Measurements from ENCODE around the gene UFC1. TPM values are rescaled to one million over a fixed set of nuclear protein-coding genes. Genes with fewer than 3 reads are reported as not detected.
A peak's percentile ranks its signal among the peaks of the same experiment; 100 is the strongest.
"Not testable (repeated sequence)": the region's sequence is repeated elsewhere in the genome, so short reads cannot be mapped to it uniquely, and the experiment has no call there.

UFC1 gene
- total and polyA plus RNA-seq, 2 of the 13 experiments (the other 11 are each of a cell fraction or from before 2014, with no cell fraction given), result 72.8 to 85.2 TPM

GRCh38 chr1:161115961-161116360 is 37.8 kb upstream of the UFC1 start:
- peak overlapping the region in 2 of 3 experiments; percentile 3 to 17; a peak in 1 of 6 replicates for H3K4me3 ChIP-seq (replicated peaks in 1 of 3; ENCODE audit: insufficient read depth in 1 of 3, low read depth in 2 of 3, low read length in 3 of 3)
- peak overlapping the region; percentile 98 for H3K4me2 ChIP-seq (ENCODE audit: low read depth, low read length)
- peaks cover 11% of the 10 kb centered on the region; the same call in 1 of the 2 replicates for H4K20me1 ChIP-seq (ENCODE audit: insufficient read depth, low read length)
- ATAC-seq; intact Hi-C loops (cut with micrococcal nuclease; ENCODE audit: unreplicated experiment); H3K9ac ChIP-seq (ENCODE audit: insufficient read depth, low read depth, low read length); FAIRE-seq; H2AFZ ChIP-seq (ENCODE audit: low read length); DNase-seq (ENCODE audit: low spot score); H3K27ac ChIP-seq (ENCODE audit: extremely low read length, insufficient read depth, low read length); H3K27me3 ChIP-seq (ENCODE audit: control insufficient read depth in 1 of 2, insufficient read depth in 2 of 2, low read length in 2 of 2); CTCF ChIA-PET (ENCODE audit: low intra/inter-chr PET ratio, low total read pairs); in situ Hi-C loops (cut with HindIII; ENCODE audit: extremely low pct_ligation_motif_present, low pct_unique_long_range_greater_than_20kb); H3K9me3 ChIP-seq (ENCODE audit: low read length); BruUV-seq (replicated peaks): not testable (repeated sequence)
- TF ChIP-seq, protein P1, sequence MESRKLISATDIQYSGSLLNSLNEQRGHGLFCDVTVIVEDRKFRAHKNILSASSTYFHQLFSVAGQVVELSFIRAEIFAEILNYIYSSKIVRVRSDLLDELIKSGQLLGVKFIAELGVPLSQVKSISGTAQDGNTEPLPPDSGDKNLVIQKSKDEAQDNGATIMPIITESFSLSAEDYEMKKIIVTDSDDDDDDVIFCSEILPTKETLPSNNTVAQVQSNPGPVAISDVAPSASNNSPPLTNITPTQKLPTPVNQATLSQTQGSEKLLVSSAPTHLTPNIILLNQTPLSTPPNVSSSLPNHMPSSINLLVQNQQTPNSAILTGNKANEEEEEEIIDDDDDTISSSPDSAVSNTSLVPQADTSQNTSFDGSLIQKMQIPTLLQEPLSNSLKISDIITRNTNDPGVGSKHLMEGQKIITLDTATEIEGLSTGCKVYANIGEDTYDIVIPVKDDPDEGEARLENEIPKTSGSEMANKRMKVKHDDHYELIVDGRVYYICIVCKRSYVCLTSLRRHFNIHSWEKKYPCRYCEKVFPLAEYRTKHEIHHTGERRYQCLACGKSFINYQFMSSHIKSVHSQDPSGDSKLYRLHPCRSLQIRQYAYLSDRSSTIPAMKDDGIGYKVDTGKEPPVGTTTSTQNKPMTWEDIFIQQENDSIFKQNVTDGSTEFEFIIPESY (CRISPR knock-in tag; IDR thresholded peaks at IDR 0.05), result 0 out of 2 replicates have a peak, but pooled peaks have one; percentile 10
- peaks cover 65% of the 10 kb centered on the region for H3K4me1 ChIP-seq (ENCODE audit: insufficient read depth, low read length)
- peaks cover 82% of the 10 kb centered on the region for H3K79me2 ChIP-seq (ENCODE audit: insufficient read depth, low read length)
- 100% methylated on average over 6 of the region's 6 CpGs for WGBS (ENCODE audit: low lambda C conversion rate)
- POLR2A ChIA-PET, result interaction anchor here (2.4 to 2.8 kb wide), 2 partner anchors 17 to 70 kb away, joined by 9 to 19 read pairs; partner anchors contain the start of genes KLHDC9 and USF1
- H3K36me3 ChIP-seq (replicated peaks in 1 of 2; ENCODE audit: control insufficient read depth in 1 of 2, insufficient read depth in 2 of 2, low read length in 2 of 2), result peaks cover 2 to 17% of the 10 kb centered on the region in 2 experiments

- peak; percentile 77 for DNase-seq (ENCODE audit: low spot score)
- CTCF ChIA-PET (ENCODE audit: low intra/inter-chr PET ratio, low total read pairs), result no interaction called here
- no TSS peak for BruUV-seq (replicated peaks)
- TF ChIP-seq, protein P2, sequence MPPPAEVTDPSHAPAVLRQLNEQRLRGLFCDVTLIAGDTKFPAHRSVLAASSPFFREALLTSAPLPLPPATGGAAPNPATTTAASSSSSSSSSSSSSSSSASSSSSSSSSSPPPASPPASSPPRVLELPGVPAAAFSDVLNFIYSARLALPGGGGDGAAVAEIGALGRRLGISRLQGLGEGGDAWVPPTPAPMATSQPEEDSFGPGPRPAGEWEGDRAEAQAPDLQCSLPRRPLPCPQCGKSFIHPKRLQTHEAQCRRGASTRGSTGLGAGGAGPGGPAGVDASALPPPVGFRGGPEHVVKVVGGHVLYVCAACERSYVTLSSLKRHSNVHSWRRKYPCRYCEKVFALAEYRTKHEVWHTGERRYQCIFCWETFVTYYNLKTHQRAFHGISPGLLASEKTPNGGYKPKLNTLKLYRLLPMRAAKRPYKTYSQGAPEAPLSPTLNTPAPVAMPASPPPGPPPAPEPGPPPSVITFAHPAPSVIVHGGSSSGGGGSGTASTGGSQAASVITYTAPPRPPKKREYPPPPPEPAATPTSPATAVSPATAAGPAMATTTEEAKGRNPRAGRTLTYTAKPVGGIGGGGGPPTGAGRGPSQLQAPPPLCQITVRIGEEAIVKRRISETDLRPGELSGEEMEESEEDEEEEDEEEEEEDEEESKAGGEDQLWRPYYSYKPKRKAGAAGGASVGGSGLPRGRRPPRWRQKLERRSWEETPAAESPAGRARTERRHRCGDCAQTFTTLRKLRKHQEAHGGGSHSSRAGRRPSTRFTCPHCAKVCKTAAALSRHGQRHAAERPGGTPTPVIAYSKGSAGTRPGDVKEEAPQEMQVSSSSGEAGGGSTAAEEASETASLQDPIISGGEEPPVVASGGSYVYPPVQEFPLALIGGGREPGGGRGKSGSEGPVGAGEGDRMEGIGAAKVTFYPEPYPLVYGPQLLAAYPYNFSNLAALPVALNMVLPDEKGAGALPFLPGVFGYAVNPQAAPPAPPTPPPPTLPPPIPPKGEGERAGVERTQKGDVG (CRISPR knock-in tag; IDR thresholded peaks at IDR 0.05; ENCODE audit: borderline replicate concordance), result peak; percentile 79; the same call in 1 of the 2 replicates
- TF ChIP-seq, protein P3, sequence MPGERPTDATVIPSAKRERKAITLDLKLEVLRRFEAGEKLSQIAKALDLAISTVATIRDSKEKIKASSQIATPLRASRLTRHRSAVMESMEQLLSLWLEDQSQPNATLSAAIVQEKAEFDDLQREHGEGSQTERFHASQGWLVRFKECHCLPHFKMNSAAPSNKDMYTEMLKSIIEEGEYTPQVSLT (CRISPR knock-in tag; IDR thresholded peaks at IDR 0.05; ENCODE audit: borderline replicate concordance, low read depth), result no peak
- TF ChIP-seq, protein P4, sequence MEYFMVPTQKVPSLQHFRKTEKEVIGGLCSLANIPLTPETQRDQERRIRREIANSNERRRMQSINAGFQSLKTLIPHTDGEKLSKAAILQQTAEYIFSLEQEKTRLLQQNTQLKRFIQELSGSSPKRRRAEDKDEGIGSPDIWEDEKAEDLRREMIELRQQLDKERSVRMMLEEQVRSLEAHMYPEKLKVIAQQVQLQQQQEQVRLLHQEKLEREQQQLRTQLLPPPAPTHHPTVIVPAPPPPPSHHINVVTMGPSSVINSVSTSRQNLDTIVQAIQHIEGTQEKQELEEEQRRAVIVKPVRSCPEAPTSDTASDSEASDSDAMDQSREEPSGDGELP (IDR thresholded peaks at IDR 0.05; ENCODE audit: borderline replicate concordance, low read depth), result peak; percentile 38; the same call in 1 of the 2 replicates
- TF ChIP-seq ZNF253 (CRISPR knock-in tag; IDR thresholded peaks at IDR 0.05; ENCODE audit: borderline replicate concordance) (no peak), GATAD2A (CRISPR knock-in tag; IDR thresholded peaks at IDR 0.05) (peak; percentile 40; the same call in 1 of the 2 replicates), ZFP36L2 (CRISPR knock-in tag; IDR thresholded peaks at IDR 0.05) (no peak; the same call in 1 of the 2 replicates)
These were observed 35.8 kb upstream of the UFC1 start, which contains the start of the genes NIT1 and PFDN2 for GRCh38 chr1:161117759-161118581. Gene NIT1, plus strand, starts transcription at chr1:161118105. Its CDS starts 72 bp downstream, at chr1:161118177. Gene PFDN2, minus strand, starts transcription at chr1:161118037. Its CDS starts 11 bp downstream, at chr1:161118026.

More at GRCh38 chr1:161117759-161118581, 35.8 kb upstream of the UFC1 start, which contains the start of the genes NIT1 and PFDN2:
- Histone ChIP-seq H2AFZ (ENCODE audit: low read length) (peak within 1 kb of the TSS; percentile 45), H3K36me3 (replicated peaks in 1 of 2; ENCODE audit: control insufficient read depth in 1 of 2, insufficient read depth in 2 of 2, low read length in 2 of 2) (peaks cover 13 to 36% of the 10 kb centered on the region in 2 experiments), H3K4me3 (replicated peaks in 1 of 3; ENCODE audit: insufficient read depth in 1 of 3, low read depth in 2 of 3, low read length in 3 of 3) (peak within 1 kb of the TSS; percentile 95 to 99 (median 96)), H3K4me1 (ENCODE audit: insufficient read depth, low read length) (peaks cover 58% of the 10 kb centered on the region), H3K79me2 (ENCODE audit: insufficient read depth, low read length) (peaks cover 63% of the 10 kb centered on the region), H3K27me3 (ENCODE audit: control insufficient read depth in 1 of 2, insufficient read depth in 2 of 2, low read length in 2 of 2) (no peaks in the 10 kb centered on the region; a peak in 1 of 5 replicates), H3K9ac (ENCODE audit: insufficient read depth, low read depth, low read length) (peak within 1 kb of the TSS; percentile 96), H3K9me3 (ENCODE audit: low read length) (no peaks in the 10 kb centered on the region), H3K4me2 (ENCODE audit: low read depth, low read length) (peak within 1 kb of the TSS; percentile 98), H3K27ac (ENCODE audit: extremely low read length, insufficient read depth, low read length) (peak within 1 kb of the TSS; percentile 88), H4K20me1 (ENCODE audit: insufficient read depth, low read length) (peaks cover 7% of the 10 kb centered on the region; the same call in 1 of the 2 replicates)
- peak; percentile 92 for ATAC-seq
- in situ Hi-C loops (cut with HindIII; ENCODE audit: extremely low pct_ligation_motif_present, low pct_unique_long_range_greater_than_20kb) (no loop called here), intact Hi-C loops (cut with micrococcal nuclease; ENCODE audit: unreplicated experiment) (no loop called here)
- 2% methylated on average over 24 of the region's 58 CpGs for WGBS (ENCODE audit: low lambda C conversion rate)
- peak; percentile 12 for FAIRE-seq
- POLR2A ChIA-PET, result interaction anchor here (0.6 to 2.8 kb wide), 13 partner anchors 9 to 105 kb away, joined by 3 to 19 read pairs (median 4); partner anchors contain the start of genes B4GALT3, F11R, KLHDC9 and PPOX

Measured in HepG2 (cell line).